Epithelial cell of proximal tubule (primary cell): ENCODE data around the gene RNASEH2C. TPM values are rescaled to one million over a fixed set of nuclear protein-coding genes. Genes with fewer than 3 reads are reported as not detected.
"Not testable (repeated sequence)": the region's sequence is repeated elsewhere in the genome, so short reads cannot be mapped to it uniquely, and the experiment has no call there.

ENCODE experiments used
- DNase-seq: peaks from one replicate; pipeline ENCODE4 v3.0.0-alpha.2; 2011; ENCODE audit warnings: low read depth
- H3K4me3 ChIP-seq: 2 replicates; pipeline ENCODE4 v1.5.1; 2011; ENCODE audit warnings: low read depth, mild to moderate bottlenecking, low read length
- CTCF ChIP-seq: conservative IDR thresholded peaks from 2 replicates; pipeline ENCODE4 v1.5.1; 2012; ENCODE audit warnings: low read depth, mild to moderate bottlenecking, low read length
- total RNA-seq: library from RNA; depleted of rRNA; stranded (reverse); fragments of >200 nt; gene quantifications from 2 replicates; pipeline ENCODE4 v1.2.3, GENCODE V29; 2015

The RNASEH2C gene
- total RNA-seq = 76.7 and 81.1 TPM in 2 replicates

- TF ChIP-seq CTCF = no peak
- peak within 1 kb of the TSS; percentile 80 for H3K4me3 ChIP-seq
- DNase-seq = no peak
Observed at GRCh38 chr11:65720211-65720934, at the start of gene RNASEH2C. Gene RNASEH2C (minus strand): TSS chr11:65720798. CDS start chr11:65720758, 40 bp downstream.

DNA sequence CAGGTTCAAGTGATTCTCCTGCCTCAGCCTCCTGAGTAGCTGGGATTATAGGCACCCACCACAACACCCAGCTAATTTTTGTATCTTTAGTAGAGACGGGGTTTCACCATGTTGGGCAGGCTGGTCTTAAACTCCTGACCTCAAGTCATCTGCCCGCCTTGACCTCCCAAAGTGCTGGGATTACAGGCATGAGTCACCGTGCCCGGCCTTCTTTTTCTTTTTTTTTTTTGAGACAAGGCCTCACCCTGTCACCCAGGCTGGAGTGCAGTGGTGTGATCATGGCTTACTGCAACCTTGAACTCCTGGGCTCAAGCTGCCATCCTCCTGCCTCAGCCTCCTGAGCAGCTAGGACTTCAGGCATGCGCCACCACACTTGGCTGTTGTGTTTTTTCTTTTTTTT, 47.2 kb upstream of the RNASEH2C start:
- DNase-seq, H3K4me3 ChIP-seq: not testable (repeated sequence)

GRCh38 chr11:65767406-65767805, 46.8 kb upstream of the RNASEH2C start:
- no peak for DNase-seq
- TF ChIP-seq CTCF = no peak

DNA sequence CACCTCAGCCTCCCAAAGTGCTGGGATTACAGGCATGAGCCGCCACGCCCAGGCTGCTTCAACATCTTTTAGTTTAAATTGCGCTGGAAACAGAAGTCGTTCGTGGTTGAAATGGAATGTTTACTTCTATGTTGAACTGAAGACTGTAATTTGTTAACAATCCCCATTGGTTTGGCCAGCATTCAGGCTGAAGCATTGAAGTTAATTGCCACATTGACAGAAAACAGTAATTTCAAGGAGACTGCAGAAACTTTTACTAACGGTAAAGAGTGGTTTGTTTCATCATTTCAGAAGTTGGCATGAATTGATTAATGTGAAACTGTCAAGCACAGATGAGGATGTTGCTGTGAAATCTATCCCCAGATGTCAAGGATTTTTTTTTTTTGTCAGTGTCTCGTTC, 45.9 kb upstream of the RNASEH2C start:
- no peak overlapping the region for H3K4me3 ChIP-seq
- DNase-seq = no peak
- TF ChIP-seq CTCF = no peak

More at GRCh38 chr11:65767406-65767805, 46.8 kb upstream of the RNASEH2C start:
- H3K4me3 ChIP-seq = no peak overlapping the region

GRCh38 chr11:65764434-65764833, 43.8 kb upstream of the RNASEH2C start:
- no peak for DNase-seq
- TF ChIP-seq CTCF = no peak
- H3K4me3 ChIP-seq = no peak overlapping the region

DNA sequence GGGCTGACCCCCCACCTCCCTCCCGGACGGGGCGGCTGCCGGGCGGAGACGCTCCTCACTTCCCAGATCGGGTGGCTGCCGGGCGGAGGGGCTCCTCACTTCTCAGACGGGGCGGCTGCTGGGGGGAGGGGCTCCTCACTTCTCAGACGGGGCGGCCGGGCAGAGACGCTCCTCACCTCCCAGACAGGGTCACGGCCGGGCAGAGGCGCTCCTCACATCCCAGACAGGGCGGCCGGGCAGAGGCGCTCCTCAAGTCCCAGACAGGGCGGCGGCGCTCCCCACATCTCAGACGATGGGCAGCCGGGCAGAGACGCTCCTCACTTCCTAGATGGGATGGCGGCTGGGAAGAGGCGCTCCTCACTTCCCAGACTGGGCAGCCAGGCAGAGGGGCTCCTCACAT, 42.2 kb upstream of the RNASEH2C start:
- not testable (repeated sequence) for DNase-seq, H3K4me3 ChIP-seq

DNA sequence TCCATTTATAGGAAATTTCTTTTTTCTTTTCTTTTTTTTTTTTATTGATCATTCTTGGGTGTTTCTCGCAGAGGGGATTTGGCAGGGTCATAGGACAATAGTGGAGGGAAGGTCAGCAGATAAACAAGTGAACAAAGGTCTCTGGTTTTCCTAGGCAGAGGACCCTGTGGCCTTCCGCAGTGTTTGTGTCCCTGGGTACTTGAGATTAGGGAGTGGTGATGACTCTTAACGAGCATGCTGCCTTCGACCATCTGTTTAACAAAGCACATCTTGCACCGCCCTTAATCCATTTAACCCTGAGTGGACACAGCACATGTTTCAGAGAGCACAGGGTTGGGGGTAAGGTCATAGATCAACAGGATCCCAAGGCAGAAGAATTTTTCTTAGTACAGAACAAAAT, 41.6 kb upstream of the RNASEH2C start:
- not testable (repeated sequence) for DNase-seq, H3K4me3 ChIP-seq

DNA sequence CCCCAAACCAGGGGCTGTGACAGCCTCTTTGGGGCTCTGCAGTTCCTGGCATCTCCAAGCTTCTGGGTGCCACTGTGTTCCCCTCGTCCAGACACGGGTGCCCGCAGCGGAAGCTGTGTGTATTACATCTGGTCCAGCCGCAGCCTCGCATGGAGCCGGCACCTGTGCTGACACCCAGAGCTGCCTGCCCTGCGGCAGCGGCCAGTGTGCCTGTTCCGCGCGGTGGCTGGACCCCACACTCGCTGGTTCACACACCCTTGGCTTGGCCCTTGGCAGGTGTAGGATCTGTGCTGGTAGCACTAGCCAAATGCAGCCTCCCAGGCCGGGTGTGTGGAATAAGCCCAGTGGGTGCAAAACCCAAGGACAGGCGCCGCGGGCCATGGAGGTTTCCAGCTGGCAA, 24.5 kb upstream of the RNASEH2C start:
- no peak overlapping the region for H3K4me3 ChIP-seq
- no peak for TF ChIP-seq CTCF
- DNase-seq = no peak
